H1 (cell line): Measurements from ENCODE around the gene GGA2.

Experiments used
- CBX5 ChIP-seq: fragments of 300-800, 300-1000 bp; sonication (generic); IDR thresholded peaks from 2 replicates; pipeline ENCODE4 v1.7.1; 2016; ENCODE audit warnings: antibody characterized with exemption, low read length, low read depth
- CTCF ChIP-seq, 3 experiments: IDR thresholded peaks; 1 replicate in 2 of 3; 2 replicates in 1 of 3; pipeline versions ENCODE4 v1.5.1 to v1.6.1; 2011; ENCODE audit warnings: low read length in 3 of 3, mild to moderate bottlenecking in 3 of 3, inconsistent platforms in 2 of 3, low read depth in 1 of 3, moderate library complexity in 1 of 3; ENCODE audit not compliant: insufficient read depth in 1 of 3; ENCODE audit errors: control extremely low read depth in 1 of 3
- JUND ChIP-seq: IDR thresholded peaks from 2 replicates; pipeline ENCODE4 v1.6.1; 2011; ENCODE audit warnings: mild to moderate bottlenecking, improper control_type of control experiment, low read length
- POLR2AphosphoS5 ChIP-seq: IDR thresholded peaks from 2 replicates; pipeline ENCODE4 v1.6.1; 2011; ENCODE audit warnings: low read depth, low read length
- RNF2 ChIP-seq: fragments of 200-900, 300-1000 bp; sonication (generic); IDR thresholded peaks from 2 replicates; pipeline ENCODE4 v1.7.1; 2016; ENCODE audit warnings: borderline replicate concordance, low read depth, mild to moderate bottlenecking, antibody characterized with exemption, low read length; ENCODE audit not compliant: poor library complexity, severe bottlenecking; ENCODE audit errors: missing control alignments
- TAF1 ChIP-seq: IDR thresholded peaks from 2 replicates; pipeline ENCODE4 v1.6.1; 2011; ENCODE audit warnings: mild to moderate bottlenecking, low read depth, low read length

GRCh38 chr16:23552161-23552560 lies 41.9 kb upstream of the GGA2 start:
- TF ChIP-seq TAF1: no peak
- TF ChIP-seq CBX5: no peak
- TF ChIP-seq POLR2AphosphoS5: no peak
- TF ChIP-seq RNF2: no peak
- no peak for TF ChIP-seq CTCF (IDR thresholded peaks at IDR 0.05; ENCODE audit: control extremely low read depth in 1 of 3, insufficient read depth in 1 of 3, low read depth in 1 of 3, low read length in 3 of 3)
- no peak for TF ChIP-seq JUND
